ENCODE measurements around the gene RRBP1.

DNA sequence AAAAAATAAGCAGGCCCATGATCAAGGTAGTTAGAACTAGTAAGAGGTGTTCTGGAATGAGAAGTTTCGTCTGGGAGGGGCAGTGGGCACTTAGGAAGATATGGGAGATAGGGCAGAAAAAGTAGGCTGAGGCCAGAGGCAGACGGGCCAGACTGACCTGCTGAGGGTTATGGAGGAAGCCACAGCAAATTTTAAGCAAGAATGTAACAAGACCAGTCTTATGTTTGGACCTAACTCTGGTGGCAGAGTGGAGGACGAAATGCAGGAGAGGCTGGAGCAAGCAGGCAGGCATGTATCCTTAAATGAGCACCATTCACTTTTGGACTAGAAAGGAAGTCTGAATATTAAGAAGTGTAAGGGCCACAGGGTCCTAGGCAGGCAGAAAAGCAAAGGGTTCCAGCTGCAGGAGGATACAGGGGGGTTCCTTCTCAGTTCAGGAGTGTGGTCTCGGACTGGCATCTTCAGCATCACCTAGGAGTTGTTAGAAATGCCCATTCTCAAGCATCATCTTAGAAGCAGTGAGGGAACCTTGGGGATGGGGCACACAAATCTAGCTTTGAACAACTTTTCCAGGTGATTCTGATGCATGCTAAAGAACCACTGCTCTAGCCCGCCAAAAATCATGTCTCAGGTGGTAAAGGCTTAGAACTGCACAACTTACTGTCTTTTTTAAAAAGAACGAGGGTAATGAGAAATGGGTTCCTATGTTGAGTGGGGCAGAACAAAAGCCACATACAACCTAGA lies 113.8 kb downstream of the RRBP1 start:
- TF ChIP-seq CTCF (conservative IDR thresholded peaks at IDR 0.05; ENCODE audit: low read length) (no peak), EZH2phosphoT487 (IDR thresholded peaks at IDR 0.05; ENCODE audit: borderline replicate concordance) (no peak)
